SK-N-SH treated with all-trans-retinoic acid at 6 μM for 48 hours (cell line): ENCODE data around the gene KCNMA1.

Experiments used
- ATAC-seq: fragments of 200-7000 bp; cut with Tn5 transposase; 3 replicates; pipeline ENCODE4 v1.9.1; 2020; ENCODE audit warnings: mild to moderate bottlenecking, moderate library complexity
- ARNTL ChIP-seq: fragments of 450-650 bp; formaldehyde crosslinking; IDR thresholded peaks from 2 replicates; pipeline ENCODE4 v1.5.0; 2020; ENCODE audit warnings: low read depth, mild to moderate bottlenecking, moderate library complexity, borderline replicate concordance
- CSDC2 ChIP-seq: fragments of 250-450 bp; sonication (Bioruptor Pico); IDR thresholded peaks from 2 replicates; pipeline ENCODE4 v1.5.0; 2020; ENCODE audit warnings: mild to moderate bottlenecking, moderate library complexity
- ESRRG ChIP-seq: fragments of 250-450 bp; sonication (Bioruptor Pico); IDR thresholded peaks from 2 replicates; pipeline ENCODE4 v1.6.1; 2021; ENCODE audit warnings: mild to moderate bottlenecking
- GLIS3 ChIP-seq: fragments of 250-450 bp; sonication (Bioruptor Pico); IDR thresholded peaks from 2 replicates; pipeline ENCODE4 v1.5.0; 2020; ENCODE audit warnings: mild to moderate bottlenecking, moderate library complexity
- ISL1 ChIP-seq: fragments of 250-450 bp; sonication (Bioruptor Pico); IDR thresholded peaks from 2 replicates; pipeline ENCODE4 v2.1.2; 2022; ENCODE audit warnings: mild to moderate bottlenecking, moderate library complexity
- PATZ1 ChIP-seq: fragments of 250-450 bp; sonication (Bioruptor Pico); IDR thresholded peaks from 2 replicates; pipeline ENCODE4 v1.8.0; 2020; ENCODE audit warnings: mild to moderate bottlenecking, moderate library complexity, borderline replicate concordance
- POU6F1 ChIP-seq: fragments of 250-450 bp; sonication (Bioruptor Pico); IDR thresholded peaks from 2 replicates; pipeline ENCODE4 v1.8.0; 2021; ENCODE audit warnings: low read depth, mild to moderate bottlenecking, moderate library complexity, borderline replicate concordance
- PPARA ChIP-seq: fragments of 250-450 bp; sonication (Bioruptor Pico); IDR thresholded peaks from 2 replicates; pipeline ENCODE4 v1.5.0; 2020; ENCODE audit warnings: mild to moderate bottlenecking, borderline replicate concordance
- SNAI2 ChIP-seq: fragments of 250-450 bp; sonication (Bioruptor Pico); IDR thresholded peaks from 2 replicates; pipeline ENCODE4 v1.5.0; 2020; ENCODE audit warnings: mild to moderate bottlenecking, moderate library complexity
- TOX ChIP-seq: fragments of 250-450 bp; sonication (Bioruptor Pico); IDR thresholded peaks from 2 replicates; pipeline ENCODE4 v1.8.0; 2021; ENCODE audit warnings: mild to moderate bottlenecking, moderate library complexity, borderline replicate concordance
- ZFP3 ChIP-seq: fragments of 250-450 bp; sonication (Bioruptor Pico); IDR thresholded peaks from 2 replicates; pipeline ENCODE4 v1.5.0; 2020; ENCODE audit warnings: mild to moderate bottlenecking, moderate library complexity
- ZFP30 ChIP-seq: fragments of 450-650 bp; formaldehyde crosslinking; IDR thresholded peaks from 2 replicates; pipeline ENCODE4 v1.5.0; 2022; ENCODE audit warnings: mild to moderate bottlenecking, moderate library complexity
- ZNF565 ChIP-seq: fragments of 450-650 bp; formaldehyde crosslinking; conservative IDR thresholded peaks from 2 replicates; pipeline ENCODE4 v1.5.0; 2020; ENCODE audit warnings: low read depth, mild to moderate bottlenecking, moderate library complexity
- ZNF70 ChIP-seq: fragments of 450-650 bp; formaldehyde crosslinking; IDR thresholded peaks from 2 replicates; pipeline ENCODE4 v1.5.0; 2020; ENCODE audit warnings: mild to moderate bottlenecking, moderate library complexity

KCNMA1 gene

GRCh38 chr10:77509391-77509790, 128.2 kb downstream of the KCNMA1 start:
- ATAC-seq = no peak
- no peak for TF ChIP-seq ZNF565 (CRISPR knock-in tag)

- TF ChIP-seq PPARA (CRISPR knock-in tag) (no peak), ISL1 (no peak), ARNTL (CRISPR knock-in tag) (no peak), PATZ1 (CRISPR knock-in tag) (no peak)
These were observed 130.2 kb downstream of the KCNMA1 start for GRCh38 chr10:77507291-77507880.

DNA sequence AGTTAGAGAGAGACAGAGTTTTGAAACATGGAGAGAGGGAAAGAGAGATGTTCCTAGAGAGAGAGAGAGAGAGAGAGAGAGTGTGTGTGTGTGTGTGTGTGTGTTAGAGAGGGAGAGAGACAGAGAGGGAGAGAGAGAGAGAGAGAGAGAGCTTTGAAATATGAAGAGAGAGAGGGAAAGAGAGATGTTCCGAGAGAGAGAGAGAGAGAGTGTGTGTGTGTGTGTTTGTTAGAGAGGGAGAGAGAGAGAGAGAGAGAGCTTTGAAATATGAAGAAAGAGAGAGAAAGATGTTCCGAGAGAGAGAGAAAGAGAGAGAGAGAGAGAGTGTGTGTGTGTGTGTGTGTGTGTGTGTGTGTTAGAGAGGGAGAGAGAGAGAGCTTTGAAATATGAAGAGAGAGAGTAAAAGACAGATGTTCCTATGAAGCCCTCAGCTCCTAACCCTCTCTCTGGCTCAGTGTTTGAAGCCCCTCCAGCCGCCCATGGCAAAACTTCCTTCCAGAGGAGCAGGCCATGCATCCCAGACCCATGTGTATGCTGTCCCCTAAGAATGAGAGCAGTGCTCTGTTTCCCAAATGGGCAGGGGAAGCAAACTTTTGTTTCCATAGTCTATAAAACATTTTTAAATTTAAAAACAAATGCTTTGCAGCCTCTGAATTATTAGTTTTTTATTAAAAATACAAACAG, 130.9 kb downstream of the KCNMA1 start:
- ATAC-seq = 0 out of 3 replicates have a peak, but pooled peaks have one; percentile 4
- no peak for TF ChIP-seq PPARA (CRISPR knock-in tag)
- no peak for TF ChIP-seq ZNF70 (CRISPR knock-in tag)
- no peak for TF ChIP-seq PATZ1 (CRISPR knock-in tag)
- TF ChIP-seq TOX (CRISPR knock-in tag) = no peak
- no peak for TF ChIP-seq CSDC2 (CRISPR knock-in tag)
- TF ChIP-seq SNAI2 (CRISPR knock-in tag) = no peak
- TF ChIP-seq GLIS3 (CRISPR knock-in tag) = no peak
- no peak for TF ChIP-seq ARNTL (CRISPR knock-in tag)

More at GRCh38 chr10:77507291-77507880, 130.2 kb downstream of the KCNMA1 start:
- peak; percentile 6 for ATAC-seq

DNA sequence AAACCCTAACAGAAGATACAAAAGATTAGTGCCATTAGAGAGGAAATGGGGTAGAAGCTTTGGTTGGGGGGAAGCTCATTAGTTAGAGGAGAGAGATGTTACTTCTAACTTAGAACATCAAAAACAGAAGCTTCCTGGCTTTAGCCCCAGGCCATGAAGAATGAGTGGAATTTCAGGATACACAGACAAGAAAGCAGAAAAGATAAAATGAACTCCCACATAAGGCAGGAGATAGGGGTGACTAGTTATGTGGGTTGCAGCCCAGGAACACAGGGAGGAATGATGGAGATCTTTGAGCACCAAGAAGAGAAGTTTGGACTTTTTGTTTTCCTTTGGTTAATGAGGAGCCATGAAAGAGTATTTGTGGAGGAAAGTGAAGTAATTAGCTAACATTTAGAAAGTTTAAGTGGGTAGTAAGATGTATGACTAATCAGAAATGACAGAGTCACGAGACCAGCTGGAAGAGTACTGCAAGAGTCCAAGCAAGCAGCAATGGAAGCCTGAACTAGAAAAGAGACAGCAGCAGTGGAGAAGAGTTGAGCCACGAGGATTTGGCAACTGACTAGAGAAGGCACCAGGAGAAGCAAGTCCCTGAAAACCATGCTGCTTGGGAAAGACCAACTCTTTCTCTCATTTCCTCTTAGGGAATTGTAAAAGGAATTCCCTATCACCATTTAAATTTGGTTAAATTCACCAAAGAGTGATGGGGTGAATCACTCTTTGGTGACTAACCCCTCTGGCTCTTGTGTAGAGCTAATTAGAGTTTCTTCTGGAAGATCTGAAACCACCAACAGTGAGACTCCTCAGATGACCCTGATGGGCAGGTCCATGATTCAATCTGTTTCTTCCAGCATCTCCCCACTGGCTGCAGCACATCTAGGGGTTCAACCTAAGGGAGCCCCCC, 131.9 kb downstream of the KCNMA1 start:
- ATAC-seq = peak; percentile 65
- no peak for TF ChIP-seq ESRRG (CRISPR knock-in tag)
- 0 out of 2 replicates have a peak, but pooled peaks have one; percentile 29 for TF ChIP-seq CSDC2 (CRISPR knock-in tag)
- TF ChIP-seq ZFP3 = 0 out of 2 replicates have a peak, but pooled peaks have one; percentile 43
- TF ChIP-seq GLIS3 (CRISPR knock-in tag) = no peak

GRCh38 chr10:77504873-77505257, 132.7 kb downstream of the KCNMA1 start:
- ATAC-seq = peak; percentile 1; the same call in 1 of the 3 replicates
- TF ChIP-seq ISL1 = no peak
- no peak for TF ChIP-seq POU6F1
- no peak for TF ChIP-seq ZFP30 (CRISPR knock-in tag)
- no peak for TF ChIP-seq ZFP3
- no peak for TF ChIP-seq ZNF70 (CRISPR knock-in tag)

- TF ChIP-seq PPARA (CRISPR knock-in tag) (no peak), PATZ1 (CRISPR knock-in tag) (no peak), TOX (CRISPR knock-in tag) (no peak), ZFP30 (CRISPR knock-in tag) (no peak)
- no peak for ATAC-seq
These were observed 133.3 kb downstream of the KCNMA1 start for GRCh38 chr10:77504196-77504872.
